GM12892 (cell line): ENCODE results near the gene AQP12A.

Source experiments
- POLR2AphosphoS5 ChIP-seq: IDR thresholded peaks from 2 replicates; pipeline ENCODE4 v1.6.1; 2011; ENCODE audit warnings: low read depth, low read length, control low read depth
- TAF1 ChIP-seq: IDR thresholded peaks from 2 replicates; pipeline ENCODE4 v1.6.1; 2011; ENCODE audit warnings: low read depth, mild to moderate bottlenecking, control low read depth, low read length, borderline replicate concordance

DNA sequence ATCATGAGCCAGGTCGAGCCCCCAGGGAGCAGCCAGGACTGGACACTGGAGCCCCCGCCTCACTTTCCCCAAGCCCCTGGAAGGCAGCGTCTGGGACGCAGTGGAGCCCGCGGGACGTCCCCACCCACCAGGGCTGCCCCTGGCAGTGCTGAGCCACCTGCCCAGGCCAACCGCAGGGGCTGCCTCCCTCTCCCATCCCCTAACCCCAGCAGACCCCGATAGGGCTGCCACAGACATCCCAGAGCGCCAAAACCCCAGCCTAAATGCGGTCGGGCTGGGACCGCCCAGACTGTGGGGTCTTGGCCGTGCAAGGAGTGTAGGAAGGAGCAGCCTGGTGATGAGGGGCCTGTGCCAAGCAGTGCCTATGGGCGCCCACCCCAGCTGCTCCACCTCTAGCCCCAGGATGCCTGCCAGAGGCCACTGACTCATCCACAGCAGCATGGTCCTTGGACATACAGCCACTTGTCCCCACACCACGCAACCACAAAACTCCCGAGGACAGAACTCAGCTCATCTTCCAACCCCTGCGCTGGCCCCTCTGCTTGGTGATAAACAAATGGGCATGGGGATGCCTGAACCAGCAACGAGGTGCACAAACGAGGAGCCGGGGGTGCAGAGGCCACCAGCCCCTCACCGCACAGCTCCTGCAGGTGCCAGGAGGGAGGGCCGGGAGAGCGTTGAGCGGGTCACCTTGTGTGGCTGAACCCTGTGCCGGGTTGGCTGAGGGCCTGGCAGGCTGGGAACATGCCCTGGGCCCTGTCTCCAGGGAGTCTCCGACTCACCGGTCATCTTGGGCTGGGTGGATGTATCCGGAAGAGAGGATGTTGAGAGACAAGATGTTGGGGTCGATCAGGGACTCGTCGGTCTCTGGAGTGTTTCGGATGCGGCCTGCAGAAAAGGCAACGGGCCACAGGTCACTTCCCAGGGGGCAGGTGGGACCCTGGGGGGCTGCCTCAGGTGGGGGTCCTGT is 44.9 kb downstream of the AQP12A start:
- TF ChIP-seq POLR2AphosphoS5 (no peak), TAF1 (no peak)
